Muscle of arm (tissue), 14 donors: Measurements from ENCODE around the gene SLC7A1. TPM values are rescaled to one million over a fixed set of nuclear protein-coding genes. Genes with fewer than 3 reads are reported as not detected.
"Not testable (repeated sequence)": the region's sequence is repeated elsewhere in the genome, so short reads cannot be mapped to it uniquely, and the experiment has no call there.

ENCODE experiments used
- DNase-seq: peaks from one replicate; pipeline ENCODE4 v3.0.0-alpha.2; 2013
- long read RNA-seq, 11 donors: transcript quantifications; one replicate each; lab custom pipeline, GENCODE V29; 2026
- polyA plus RNA-seq, 12 donors: library from polyadenylated mRNA; unstranded; fragments of 120-200 nt; gene quantifications; one replicate each; pipeline ENCODE4 v1.2.1, GENCODE V29; 2013; ENCODE audit not compliant: insufficient read length in 12 of 12

Gene SLC7A1
- 10 to 100 TPM in 3 of 12 donors, 1 to 10 TPM in 8, not detected in 1; 7.2 to 17.3 (median 9.2) TPM for polyA plus RNA-seq
- long read RNA-seq, donor 1, full-length matches to known transcripts: 1 of 1 reads
- long read RNA-seq, donor 1, partial matches to known transcripts: 0 of 1 reads
- long read RNA-seq, donor 1, other reads (novel, unspliced or antisense): 0 of 1 reads
- long read RNA-seq, donor 2, full-length matches to known transcripts: 2 of 2 reads
- long read RNA-seq, donor 2, partial matches to known transcripts: 0 of 2 reads
- long read RNA-seq, donor 2, other reads (novel, unspliced or antisense): 0 of 2 reads
- long read RNA-seq, donor 3, full-length matches to known transcripts: 1 of 1 reads
- long read RNA-seq, donor 3, partial matches to known transcripts: 0 of 1 reads
- long read RNA-seq, donor 3, other reads (novel, unspliced or antisense): 0 of 1 reads
- long read RNA-seq, donor 4: 0 reads
- long read RNA-seq, donor 5, full-length matches to known transcripts: 2 of 2 reads
- long read RNA-seq, donor 5, partial matches to known transcripts: 0 of 2 reads
- long read RNA-seq, donor 5, other reads (novel, unspliced or antisense): 0 of 2 reads
- long read RNA-seq, donor 6, full-length matches to known transcripts: 1 of 1 reads
- long read RNA-seq, donor 6, partial matches to known transcripts: 0 of 1 reads
- long read RNA-seq, donor 6, other reads (novel, unspliced or antisense): 0 of 1 reads
- long read RNA-seq, donor 7, full-length matches to known transcripts: 1 of 1 reads
- long read RNA-seq, donor 7, partial matches to known transcripts: 0 of 1 reads
- long read RNA-seq, donor 7, other reads (novel, unspliced or antisense): 0 of 1 reads
- long read RNA-seq, donor 8, full-length matches to known transcripts: 1 of 1 reads
- long read RNA-seq, donor 8, partial matches to known transcripts: 0 of 1 reads
- long read RNA-seq, donor 8, other reads (novel, unspliced or antisense): 0 of 1 reads
- long read RNA-seq, donor 9: 0 reads
- long read RNA-seq, donor 10, full-length matches to known transcripts: 2 of 2 reads
- long read RNA-seq, donor 10, partial matches to known transcripts: 0 of 2 reads
- long read RNA-seq, donor 10, other reads (novel, unspliced or antisense): 0 of 2 reads
- long read RNA-seq, donor 11, full-length matches to known transcripts: 3 of 3 reads
- long read RNA-seq, donor 11, partial matches to known transcripts: 0 of 3 reads
- long read RNA-seq, donor 11, other reads (novel, unspliced or antisense): 0 of 3 reads

DNA sequence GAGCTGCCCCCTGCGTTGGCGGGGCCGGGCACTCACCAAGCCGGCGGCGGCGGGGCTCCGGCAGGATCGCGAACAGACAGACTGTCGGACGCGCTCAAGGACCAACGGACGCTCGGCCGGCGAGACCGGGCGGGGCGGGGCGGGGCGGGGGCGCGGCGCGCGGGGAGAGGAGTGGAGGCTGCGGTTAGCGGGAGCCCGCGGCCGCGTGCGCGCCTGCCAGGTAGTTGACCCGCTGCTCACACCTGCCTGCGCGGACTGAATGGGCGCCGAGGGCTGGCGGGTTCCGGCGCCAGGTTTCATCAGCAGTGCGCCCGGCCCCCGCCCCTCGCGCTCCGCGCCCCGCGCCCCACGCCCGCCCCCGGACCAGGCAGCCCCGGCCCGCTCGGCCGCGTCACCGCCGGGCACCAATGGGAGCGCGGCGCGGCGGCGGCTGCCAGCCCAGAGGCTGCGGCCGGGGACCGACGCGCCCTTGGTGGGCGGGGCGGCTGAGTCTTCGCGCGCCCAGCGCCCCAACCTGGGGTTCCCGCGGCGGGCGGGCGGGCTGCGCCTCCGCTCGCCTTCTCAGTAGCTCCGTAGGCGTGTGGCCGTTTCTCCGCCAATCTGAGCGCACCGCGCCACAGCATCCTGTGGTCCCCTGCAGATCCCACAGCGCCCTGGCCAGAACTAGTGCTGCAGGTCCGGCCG is at the start of gene SLC7A1:
SLC7A1 (minus strand) TSS at position 309 of the 684 bp plus-strand sequence. CDS start 59,500 bp downstream, outside the sequence.
- DNase-seq: peak; percentile 55

DNA sequence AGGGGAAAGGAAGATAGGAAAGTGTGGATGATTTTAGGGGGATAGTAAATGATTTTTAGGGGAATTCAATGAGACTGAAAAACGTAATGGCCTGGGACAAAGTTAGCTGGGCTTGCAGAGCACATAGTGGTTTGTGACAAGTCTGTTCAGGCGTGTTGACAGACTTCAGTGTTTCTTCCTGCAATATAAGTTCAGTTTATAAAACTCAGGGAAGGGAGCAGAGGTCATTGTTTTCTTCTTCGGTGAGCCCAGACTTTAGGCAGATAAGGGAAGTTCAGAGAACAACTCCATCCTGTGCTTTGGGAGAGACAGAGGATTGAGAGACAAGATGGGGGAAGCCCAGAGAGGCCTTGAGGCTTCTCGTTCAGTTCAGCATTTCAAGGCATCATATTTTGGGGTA is 45.2 kb upstream of the SLC7A1 start:
- no peak for DNase-seq

DNA sequence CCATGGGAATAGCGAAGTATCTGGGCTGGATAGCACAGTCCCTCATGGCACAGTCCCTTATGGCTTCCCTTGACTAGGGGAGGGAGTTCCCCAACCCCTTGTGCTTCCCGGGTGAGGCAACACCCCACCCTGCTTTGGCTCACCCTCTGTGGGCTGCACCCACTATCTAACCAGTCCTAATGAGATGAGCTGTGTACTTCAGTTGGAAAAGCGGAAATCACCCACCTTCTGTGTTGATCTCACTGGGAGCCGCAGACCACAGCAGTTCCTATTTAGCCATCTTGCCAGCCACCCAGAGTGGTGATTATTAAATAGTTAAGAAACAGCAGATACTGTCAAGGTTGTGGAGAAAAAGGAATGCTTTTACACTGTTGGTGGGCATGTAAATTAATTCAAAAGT is 41.3 kb upstream of the SLC7A1 start:
- DNase-seq: not testable (repeated sequence)

DNA sequence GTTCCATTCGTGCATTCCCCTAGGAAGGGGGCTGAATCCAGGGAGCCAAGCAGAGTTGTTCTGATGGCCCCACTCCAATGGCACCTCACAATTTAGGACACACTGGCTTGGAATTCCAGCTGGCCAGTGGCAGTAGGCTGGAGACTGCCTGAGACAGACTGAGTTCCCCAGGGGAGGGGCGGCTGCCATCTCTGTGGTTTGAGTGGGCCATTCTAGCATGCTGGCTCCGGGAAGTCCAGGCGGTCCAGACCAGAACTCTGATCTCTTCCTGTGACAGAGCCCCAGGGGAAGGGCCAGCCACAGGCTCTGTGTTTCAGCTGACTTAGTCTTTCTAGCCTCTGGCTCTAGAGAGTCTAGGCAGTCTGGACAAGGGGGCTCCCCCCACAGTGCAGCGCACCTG is 29.5 kb upstream of the SLC7A1 start:
- no peak for DNase-seq

DNA sequence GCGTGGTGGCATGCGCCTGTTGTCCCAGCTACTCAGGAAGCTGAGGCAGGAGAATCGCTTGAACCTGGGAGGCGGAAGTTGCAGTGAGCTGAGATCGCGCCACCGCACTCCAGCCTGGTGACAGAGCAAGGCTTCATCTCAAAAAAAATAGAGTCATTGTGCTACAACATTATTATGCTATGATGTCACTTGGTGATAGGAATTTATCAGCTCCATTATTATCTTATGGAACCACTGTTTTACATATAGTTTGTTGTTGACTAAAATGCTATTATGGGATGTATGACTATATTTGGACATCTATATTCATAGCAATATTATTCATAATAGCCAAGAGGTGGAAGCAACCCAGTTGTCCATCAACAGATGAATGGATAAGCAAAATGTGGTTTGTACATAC is 26.4 kb upstream of the SLC7A1 start:
- DNase-seq: no peak

DNA sequence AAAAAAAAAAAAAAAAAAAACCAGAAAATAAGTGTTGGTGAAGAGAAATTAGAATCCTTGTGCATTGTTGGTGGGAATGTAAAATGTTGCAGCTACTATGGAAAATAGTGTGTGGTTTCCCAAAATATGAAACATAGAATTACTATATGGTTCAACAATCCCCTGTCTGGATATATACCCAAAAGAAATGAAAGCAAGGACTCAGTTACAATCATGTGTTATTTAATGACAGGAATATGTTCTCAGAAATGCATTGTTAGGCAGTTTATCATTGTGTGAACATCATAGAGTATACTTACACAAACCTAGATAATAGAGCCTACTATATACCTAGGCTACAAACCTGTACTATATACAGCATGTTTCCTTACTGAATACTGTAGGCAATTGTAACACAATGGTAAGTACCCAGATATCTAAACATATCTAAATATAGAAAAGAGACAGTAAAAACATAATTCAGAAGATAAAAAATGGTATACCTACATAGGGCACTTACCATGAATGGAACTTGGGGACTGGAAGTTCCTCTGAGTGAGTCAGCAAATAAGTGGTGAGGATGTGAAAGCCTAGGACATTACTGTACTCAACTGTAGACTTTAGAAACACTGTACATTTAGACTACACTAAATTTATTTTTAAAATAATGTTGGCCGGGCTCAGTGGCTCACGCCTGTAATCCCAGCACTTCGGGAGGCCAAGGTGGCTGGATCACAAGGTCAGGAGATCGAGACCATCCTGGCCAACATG is 25.7 kb upstream of the SLC7A1 start:
- no peak for DNase-seq

DNA sequence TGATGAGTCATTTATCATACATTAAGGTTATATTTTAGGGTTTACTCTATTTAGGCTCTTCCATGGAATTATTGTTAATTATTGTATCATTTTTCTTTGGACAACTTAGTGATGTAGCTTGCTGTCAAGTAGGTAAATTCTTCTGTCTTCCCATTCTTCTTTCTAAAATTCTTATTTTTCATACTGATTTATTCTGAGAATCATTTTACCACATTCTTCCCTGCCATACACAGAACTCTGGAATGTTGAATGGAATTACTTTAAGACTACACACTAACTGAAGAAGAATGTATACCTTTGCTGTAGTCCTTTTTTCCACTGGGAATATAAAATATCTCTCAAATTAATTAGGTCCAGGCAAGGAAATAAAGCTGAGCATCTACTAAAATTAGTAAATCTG is 24.5 kb upstream of the SLC7A1 start:
- no peak for DNase-seq

DNA sequence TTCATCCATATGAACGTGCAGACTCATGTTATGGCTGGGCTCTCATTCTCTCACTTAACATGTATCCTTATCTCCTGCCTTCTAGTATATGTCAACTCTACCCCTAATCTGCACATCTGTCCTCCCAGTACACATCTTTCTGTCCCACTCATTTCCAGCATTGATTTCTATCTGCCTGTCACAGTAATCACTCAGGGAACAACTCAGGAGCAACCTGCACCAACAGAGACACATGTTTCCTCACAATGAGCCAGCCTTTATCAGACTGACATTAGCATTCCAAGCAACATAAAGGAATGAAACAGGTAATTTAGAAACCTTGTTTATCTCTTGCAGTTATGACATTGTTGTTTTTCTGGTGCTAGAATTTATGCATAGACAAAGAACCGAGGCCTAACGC is 17.6 kb upstream of the SLC7A1 start:
- no peak for DNase-seq

DNA sequence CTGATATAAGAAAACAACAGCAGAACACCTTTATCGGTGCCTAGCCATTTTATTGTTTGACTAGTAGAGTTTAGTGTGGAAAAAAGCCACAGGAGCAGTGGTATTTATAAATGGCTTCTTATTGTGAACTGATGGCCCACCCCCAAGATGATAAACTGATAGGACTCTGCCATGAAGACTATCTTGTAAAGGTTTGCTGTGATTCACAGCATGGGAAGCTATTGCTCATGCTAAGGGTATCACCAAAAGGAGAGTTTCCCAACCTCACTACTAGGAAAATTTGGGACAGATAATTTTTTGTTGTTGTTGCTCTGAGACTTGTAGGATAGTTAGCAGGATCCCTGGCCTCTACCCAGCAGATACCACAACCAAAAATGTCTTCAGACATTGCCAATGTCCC is 12.0 kb upstream of the SLC7A1 start:
- no peak for DNase-seq

DNA sequence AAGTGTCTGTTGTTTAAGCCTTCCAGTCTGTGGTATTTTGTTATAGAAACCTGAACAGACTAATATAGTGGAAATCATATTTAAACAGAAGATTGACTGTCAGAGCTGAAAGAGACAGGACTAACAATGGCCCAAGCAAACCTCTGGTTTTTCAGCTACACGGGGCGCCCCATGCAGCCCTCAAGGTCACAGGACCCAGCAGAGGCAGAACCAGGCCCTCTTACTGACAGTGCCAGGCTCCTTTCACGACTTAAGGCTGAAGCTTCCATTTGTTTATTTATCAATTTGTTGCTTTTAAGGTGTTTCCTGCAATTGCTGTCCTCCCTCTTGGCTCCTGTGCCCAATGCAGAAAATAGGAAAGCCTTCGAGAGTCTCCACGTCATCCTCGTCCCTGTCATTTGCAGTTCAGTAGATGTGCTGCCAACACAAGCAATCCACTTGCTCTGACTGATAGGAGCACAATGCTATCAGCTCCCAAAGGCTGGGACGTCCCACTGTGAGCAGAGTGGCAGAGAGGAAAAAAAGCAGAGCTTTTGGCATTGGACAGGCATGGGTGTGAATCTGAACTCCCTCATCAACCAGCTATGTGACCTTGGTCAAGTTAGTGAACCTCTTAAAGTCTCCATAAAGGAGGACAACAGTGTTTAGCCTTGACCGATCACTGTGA is 10.5 kb upstream of the SLC7A1 start:
- no peak for DNase-seq

DNA sequence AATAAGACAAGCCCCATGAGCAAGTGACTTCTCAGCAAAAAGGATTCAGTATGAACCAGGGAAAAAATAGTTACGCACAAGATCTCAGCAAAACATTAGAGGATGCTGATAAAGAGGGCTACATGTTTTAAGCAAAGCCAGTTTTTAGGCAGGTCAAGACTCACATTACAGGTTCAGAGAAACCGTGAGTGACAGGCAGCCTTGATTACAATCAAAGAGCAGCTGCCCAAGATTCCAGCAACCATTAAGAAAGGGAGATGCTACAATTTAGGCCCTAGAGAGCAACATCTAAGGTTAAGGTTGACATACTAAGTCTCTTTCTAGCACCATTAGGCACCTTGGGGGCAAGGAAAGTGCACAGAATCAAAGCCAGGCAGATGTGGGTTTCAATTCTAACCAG is 2.8 kb upstream of the SLC7A1 start:
- no peak for DNase-seq

DNA sequence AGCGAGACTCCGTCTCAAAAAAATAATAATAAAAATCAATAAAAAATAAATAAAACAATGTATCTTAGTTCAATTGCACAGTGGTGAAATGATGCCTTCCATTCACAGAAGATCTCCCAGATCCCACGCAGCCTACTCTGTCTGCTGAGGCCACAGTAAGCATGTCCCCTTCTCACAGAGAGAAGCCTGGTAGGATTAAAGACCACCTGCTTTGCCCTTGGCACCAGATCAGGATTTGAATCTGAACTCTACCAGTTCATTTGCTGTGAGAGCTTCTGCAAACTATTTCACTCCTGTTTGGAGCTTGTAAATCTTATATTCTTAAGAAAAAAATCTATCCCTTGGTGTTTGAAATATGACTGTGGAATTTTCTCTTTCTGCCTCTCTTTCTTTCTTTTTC is 2.2 kb upstream of the SLC7A1 start:
- DNase-seq: no peak

DNA sequence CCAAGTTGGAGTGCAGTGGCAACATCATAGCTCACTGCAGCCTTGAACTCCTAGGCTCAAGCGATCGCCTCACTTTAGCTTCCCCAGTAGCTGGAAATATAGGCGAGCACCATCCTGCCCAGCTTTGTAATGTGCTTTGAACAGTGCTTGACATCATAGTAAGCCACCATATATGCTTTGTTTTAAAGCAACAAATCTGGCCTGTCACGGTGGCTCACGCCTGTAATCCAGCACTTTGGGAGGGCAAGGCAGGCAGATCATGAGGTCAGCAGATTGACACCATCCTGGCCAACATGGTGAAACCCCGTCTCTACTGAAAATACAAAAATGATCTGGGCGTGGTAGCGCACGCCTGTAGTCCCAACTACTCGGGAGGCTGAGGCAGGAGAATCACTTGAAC is 1.8 kb upstream of the SLC7A1 start:
- DNase-seq: no peak

DNA sequence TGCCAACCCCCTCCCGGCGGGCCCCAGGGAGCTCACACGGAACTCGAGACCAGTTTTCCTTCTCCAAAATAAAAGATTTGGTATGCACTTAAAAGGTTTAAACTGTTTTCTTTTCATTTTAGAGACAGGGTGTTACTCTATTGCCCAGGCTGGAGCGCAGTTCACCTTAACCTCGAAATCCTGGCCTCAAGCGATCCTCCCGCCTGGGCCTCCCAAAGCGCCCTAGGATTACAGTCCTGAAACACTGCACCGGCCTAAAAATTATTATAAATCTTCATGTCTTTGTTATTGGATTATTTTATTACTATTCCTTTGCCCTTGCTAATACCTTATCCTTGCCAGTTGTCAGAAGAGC is 553 bp upstream of the SLC7A1 start:
- no peak for DNase-seq

DNA sequence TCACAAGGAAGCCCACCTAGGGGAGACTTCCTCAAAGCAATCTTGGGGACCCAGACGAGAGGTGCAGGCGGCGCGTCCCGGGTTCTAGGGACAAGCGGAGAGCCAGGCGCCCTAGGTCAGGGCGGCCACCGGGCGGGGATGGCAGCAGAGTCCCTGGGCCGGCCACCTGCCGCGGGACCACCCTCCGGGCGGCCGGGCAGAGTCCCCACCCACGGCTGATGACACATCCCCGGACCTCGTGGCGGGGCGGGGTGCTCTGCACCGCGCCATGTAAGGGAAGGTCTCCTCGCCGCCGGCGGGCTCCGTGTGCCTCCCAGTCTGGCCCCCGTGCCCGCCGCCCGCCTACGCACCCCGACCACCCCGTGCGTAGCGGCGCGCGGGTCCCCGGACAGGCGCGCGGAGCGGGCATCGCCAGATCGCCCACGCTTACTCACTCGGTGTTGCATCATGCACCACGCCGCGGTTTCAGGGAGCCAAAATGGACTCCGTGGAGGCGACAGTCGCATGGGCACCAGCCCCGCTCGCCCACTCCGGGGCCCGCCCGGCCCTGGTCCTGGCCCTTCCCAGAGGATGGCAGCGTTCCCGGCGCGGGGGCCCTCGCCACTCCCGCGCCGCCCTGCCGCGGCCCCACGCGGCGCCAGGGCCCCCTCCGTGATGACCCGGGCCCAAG is 643 bp downstream of the SLC7A1 start:
- DNase-seq: peak; percentile 21

DNA sequence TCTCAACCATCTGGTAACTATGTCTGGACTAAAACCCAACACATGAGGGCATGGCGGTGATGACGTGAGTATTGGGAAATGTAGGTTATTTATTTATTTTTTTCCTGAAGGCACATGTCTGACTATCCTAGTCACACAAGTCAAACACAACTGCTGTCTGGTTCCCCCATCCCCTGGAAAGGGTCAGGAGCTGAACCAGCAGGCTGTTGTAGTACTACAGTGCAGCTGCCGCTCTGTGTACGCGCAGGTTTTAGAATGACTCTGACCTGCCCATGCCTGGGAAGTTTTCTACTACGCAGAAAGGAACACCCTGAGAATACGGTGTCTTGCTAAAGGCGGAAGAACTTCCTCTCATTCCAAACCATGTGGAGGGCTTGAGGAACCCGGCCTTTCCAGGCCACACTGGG is 1.2 kb downstream of the SLC7A1 start:
- peak; percentile 41 for DNase-seq

DNA sequence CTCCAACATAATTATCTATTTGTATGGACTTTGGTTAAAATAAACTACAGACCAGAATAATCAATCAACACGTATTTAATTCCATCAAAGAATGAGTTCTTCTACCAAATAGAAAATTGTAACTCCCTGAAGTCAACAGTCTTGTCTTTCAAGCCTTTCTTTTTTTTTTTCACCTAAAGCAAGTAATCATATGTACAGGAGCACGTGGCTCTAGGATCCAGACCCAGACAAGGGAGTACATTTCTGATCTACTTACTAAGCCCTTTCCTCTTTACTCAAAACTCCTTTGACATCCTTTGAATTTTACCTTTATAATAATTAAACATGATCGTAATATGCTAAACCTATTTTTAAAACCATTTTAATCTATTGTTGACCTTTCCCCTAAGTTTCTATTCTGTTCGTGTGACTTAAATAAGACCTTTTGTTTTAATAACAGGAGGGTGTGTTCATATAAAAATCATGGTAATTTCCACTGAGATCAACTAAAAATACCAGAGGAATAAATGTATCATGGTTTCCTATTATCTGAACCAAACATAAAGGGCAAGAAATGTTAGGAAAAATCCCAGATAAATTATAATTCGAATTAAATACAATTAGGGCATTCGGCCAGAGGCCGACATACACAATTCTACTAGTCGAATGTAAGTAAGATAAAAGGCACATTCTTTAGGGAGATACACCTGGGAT is 1.7 kb downstream of the SLC7A1 start:
- DNase-seq: no peak

DNA sequence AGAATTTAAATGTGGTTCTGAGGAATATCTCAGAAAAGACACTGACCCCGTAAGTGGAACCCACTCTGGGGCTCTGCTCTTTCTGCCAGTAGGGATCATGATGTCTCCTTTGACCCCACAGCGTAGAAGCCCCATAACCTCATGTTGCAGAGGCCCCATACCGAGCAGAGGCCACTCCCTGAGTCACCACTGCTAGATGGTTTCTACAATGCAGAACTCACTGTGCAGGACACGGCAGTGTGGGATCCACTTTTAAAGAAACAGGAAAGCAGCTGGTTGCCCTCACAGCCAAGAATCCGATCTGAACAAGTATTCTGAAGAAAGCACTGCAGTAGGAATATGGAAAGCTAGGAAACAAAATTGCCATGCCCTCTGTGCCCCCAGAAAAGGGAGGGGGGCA is 4.2 kb downstream of the SLC7A1 start:
- no peak for DNase-seq

DNA sequence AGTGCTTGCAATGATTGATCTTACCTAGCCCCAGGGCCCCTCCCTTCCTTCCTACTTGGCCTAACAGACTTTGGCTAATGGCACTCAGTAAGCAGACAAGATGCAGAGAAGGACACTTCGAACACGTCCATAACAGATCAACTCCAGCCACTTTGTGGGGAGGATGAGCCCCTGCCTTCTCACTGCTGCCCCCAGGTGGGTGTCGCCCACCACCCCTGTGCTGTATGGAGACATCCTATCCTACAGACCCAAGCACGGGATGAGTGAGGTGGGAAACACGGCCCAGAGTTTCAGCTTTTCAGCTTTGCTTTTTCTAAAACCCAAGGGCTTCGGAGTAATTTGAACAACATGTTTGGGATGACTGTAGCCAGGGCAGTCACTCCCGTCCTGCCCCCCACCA is 5.5 kb downstream of the SLC7A1 start:
- no peak for DNase-seq
